GM15510 (cell line): ENCODE measurements around the gene CRTAC1.

Experiments
- POLR2A ChIP-seq: IDR thresholded peaks from 3 replicates; pipeline ENCODE4 v1.6.1; 2011; ENCODE audit warnings: borderline replicate concordance; ENCODE audit not compliant: insufficient read length; ENCODE audit errors: extremely low read depth

Gene CRTAC1

DNA sequence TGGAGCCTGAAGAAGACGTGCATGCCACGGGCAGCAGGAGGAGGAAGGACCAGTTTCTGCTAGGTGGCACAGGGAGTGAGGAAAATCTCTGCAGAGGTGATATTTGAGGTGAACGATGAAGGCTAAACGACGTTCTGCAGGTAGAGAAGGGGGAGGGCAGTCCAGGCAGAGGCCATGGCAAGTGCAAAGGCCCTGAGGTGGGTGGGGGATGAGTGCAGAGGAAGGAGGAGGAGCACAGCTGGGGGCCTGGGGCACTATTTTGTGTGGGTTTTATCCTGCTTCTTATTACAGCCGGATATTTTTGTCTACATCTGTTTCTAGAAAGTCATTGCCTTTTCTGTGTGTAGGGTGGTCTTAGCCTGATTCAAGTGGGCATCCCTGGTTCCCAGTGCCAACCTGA, 123.2 kb downstream of the CRTAC1 start:
- TF ChIP-seq POLR2A: no peak

DNA sequence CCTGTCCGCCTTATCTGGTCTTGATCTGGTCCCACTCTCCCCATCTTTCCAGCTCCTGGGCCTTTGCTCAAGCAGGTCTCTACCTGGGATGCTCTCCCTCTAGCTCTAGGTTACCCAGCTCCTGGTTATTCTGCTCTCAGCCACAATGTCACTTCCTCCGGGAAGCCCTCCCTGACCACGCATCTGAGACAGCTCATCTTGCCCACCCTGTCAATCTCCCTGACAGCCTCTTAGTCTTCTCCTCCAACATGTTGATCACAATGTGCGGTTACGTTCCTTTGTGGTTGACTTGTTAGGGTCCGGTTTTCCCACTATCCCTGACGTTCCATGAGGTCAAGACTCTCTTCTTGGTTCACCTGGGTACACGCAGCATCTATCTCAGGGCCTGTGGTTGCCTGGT, 125.1 kb downstream of the CRTAC1 start:
- TF ChIP-seq POLR2A: no peak

DNA sequence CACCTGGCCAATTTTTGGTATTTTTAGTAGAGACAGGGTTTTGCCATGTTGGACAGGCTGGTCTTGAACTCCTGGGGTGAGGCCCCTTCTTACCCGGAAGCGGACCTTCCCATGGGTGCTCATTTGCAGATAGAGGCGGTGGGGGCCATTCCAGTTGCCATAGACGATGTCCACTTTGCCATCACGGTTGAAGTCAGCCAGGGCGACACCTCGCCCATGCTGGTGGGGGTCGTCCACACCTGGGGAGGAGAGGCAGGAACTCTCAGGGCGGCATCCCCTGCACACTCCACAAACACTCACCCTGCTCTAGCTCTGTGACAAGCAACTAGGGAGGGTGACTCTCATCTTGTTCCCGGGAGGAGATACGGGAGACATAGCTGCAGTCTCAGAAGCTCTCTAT, 125.8 kb downstream of the CRTAC1 start:
- TF ChIP-seq POLR2A: no peak

DNA sequence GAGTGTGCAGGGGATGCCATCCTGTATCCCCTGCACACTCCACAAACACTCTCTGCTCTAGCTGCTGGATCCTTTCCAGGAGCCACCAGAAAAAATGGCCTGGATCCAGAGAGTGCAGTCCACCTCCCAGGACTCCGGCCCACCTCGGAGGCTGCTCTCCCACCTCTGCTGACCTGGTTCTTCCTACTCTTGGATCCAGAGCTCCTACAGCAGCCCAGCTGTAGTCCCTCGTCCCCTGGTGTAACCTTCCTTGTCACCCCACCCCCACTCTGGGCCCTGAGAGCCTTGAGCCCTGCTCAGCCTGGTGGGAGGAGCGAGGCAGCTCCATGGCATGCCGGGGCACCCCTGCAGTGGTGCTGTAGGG, 126.4 kb downstream of the CRTAC1 start:
- TF ChIP-seq POLR2A: no peak

DNA sequence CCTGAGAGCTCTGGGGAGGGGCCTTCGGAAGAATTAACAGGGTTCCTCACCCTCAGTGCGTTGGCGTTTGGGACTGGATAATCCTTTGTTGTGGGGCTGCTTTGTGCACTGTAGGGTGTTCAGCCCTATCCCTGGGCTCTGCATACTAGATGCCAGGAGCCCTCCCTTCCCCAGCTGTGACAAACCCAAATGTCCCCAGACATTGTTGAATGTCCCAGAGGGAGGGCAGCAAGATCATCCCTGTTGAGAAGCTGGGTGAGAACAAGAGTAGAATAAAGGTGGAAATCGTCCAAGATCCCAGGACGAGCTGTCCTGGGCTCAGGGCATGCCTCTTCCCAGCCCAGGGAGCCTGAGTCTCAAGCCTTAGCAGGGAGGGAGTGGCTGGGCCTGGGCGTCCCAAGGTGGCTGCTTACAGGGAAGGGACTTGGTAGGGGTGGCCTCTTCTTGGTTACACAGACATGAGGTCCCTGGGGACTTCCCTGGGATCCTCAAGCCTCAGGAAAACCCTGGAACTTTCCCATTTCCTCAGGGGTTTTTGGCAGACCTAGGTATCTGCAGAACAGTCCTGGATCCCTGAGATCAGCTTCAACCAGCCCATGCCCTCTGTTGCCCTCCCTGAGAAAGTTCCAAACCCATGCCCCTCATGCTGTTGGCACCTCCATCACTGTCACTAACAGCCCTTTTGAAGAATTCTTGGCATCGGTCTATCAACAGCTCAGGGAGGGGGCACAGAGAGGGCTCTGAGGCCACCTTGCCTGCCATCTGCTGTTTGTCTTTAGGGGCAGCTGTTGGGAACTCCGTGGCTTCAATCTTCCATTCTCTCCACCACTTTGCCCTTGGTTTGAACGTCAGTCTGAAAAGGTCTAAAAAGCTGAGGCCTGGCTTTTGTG, 127.0 kb downstream of the CRTAC1 start:
- no peak for TF ChIP-seq POLR2A

DNA sequence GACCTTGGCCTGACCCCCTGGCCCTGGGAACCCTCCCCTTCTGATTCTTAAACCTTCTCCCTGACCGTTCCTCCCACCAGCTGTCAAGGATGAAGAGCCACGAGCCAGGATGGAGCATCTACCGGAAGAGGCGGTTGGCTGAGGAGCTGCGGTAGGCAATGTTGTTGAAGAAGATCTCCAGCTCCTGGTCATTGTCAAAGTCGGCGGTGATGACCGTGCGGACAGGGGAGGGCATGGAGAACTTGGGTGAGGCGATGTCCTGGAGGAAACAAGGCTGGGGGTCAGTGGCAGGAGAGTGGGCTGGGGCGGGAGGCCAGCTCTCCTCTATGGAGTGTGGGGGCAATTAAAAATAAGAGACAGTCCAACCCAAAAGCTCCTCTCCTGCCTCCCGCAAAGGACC, 129.0 kb downstream of the CRTAC1 start:
- TF ChIP-seq POLR2A: no peak

DNA sequence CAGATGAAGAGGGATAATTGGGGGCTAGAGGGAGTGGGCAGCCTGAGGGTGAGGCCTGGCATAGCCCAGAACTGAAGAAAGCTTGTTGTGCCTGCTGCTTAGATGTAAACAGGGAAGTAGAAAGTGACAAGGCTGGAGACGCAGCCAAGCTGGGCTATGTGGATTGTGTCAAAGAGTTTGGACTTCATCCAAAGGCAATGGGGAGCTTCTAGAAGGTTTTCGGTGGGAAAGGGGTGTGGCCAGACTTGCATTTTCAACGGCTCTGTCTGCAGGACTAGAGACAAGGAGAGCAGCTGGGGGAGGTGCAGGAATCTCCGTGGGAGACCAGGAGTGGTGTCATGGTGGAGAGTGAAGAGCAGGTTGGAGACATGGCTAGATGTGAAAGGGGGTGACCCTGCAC, 132.0 kb downstream of the CRTAC1 start:
- TF ChIP-seq POLR2A: no peak

DNA sequence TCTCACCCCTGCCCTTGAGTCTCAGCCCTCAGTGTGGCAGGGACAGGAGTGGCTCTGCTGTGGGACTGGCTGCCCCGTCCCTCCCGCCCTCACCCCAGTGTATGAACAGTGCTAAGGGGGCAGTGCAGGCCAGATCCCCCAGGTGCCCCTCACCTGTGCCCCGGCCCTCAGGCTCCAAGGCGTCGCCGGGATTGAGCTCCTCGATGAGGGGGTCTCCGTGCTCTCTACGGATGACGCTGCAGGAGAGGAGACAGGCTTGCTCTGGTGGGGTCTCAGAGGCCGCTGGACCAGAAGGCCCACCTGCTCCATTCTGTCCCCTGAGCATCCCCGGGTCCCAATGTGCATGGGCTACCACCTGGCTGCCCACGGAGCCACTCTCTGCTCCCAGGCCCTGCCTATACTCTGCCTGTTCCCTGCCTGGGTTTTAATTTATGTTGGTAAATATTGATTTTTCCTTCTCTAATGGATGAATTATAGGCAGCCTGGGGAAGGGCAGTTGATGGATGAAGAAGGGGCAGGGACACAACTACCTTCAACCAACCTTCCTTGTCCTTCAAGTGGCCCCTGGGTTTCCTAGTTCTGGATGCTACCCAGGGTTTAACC, 133.6 kb downstream of the CRTAC1 start:
- TF ChIP-seq POLR2A: no peak

DNA sequence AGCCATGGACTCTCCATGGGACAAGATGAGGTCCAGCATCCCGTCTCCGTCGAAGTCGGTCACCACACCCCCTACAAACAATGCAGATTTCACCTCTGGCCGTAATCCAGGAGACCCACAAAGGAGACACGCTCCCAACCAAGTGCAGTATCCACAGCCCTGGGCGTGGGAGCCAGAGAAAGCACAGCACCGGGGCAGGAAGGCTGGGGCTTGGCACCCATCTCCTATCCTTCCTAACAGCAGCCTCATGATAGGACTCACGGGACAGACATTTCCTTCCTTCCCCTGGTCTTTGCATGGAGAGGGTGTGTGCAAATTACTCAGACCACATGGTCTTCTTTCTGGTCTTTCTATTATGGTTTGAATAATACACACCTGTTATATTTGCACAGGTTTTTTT, 134.5 kb downstream of the CRTAC1 start:
- TF ChIP-seq POLR2A: no peak

DNA sequence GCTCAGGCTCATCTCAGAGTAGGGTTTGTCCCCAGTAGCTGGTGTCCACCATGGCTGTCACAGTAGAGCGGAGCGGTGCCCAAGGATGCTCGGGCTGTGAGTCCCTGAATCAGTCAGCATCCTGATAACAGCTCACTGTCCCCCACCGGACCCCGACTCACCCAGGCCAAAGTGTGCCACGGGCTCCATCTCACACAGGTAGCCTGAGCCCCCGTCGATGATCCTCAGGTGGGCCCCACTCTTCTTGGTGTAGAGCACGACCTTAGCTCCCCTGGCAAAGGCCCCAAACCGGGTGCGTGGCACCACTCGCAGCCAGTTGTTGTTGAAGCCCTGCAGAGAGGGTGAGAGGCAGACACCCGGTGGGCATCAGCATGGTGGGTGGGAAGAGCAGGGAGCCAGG, 135.3 kb downstream of the CRTAC1 start:
- TF ChIP-seq POLR2A: no peak

DNA sequence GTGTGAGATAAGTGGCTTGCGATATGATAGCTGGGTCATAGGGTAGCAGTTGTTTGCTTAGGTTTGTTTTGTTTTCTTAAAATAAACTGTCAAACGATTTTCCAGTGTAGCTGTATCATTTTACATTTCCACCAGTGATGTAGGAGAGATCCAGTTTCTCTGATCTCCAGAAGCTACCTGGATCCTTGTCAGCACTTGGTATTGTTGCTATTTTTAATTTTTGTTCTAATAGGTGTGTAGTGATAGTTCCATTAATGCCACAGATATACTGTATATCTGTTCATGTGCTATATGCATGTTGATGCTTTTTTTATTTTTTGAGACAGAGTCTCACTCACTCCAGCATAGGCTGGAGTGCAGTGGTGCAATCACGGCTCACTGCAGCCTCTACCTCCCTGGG, 136.3 kb downstream of the CRTAC1 start:
- TF ChIP-seq POLR2A: no peak

DNA sequence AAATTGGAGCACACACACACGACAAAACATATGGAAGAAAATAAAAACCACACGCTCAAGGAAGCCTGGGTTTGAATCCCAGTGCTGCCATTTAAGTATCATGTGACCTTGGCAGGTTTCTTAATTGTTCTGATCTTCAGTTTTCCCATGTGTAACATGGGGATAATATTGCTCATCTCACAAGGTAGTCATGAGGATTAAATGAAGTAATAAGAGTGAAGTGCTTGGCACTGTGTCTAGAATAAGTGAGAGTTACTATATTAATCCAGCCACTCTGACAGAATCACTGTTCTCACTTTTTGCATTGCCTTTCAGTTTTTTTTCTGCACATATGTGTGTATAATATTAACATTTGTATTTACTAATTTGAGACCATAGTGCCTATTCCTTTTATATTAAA, 137.5 kb downstream of the CRTAC1 start:
- no peak for TF ChIP-seq POLR2A

DNA sequence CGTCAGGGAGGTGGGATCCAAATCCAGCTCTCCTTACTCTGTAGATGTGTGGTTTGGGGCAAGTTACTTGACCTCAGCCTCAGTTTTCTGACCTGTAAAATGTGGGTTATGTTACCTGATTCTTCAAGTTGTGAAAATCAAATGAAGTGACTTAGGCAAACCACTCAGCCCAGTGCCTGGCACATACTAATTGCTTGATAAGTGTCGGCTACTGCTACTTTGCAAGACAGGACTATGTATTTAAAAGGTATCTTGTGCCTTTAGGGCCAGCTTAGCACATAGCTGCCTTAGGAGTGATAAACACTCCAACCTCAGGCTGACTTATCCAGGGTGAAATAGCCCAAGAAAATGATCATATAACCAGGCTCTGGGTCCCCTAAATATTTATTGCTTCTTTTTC, 137.9 kb downstream of the CRTAC1 start:
- no peak for TF ChIP-seq POLR2A

DNA sequence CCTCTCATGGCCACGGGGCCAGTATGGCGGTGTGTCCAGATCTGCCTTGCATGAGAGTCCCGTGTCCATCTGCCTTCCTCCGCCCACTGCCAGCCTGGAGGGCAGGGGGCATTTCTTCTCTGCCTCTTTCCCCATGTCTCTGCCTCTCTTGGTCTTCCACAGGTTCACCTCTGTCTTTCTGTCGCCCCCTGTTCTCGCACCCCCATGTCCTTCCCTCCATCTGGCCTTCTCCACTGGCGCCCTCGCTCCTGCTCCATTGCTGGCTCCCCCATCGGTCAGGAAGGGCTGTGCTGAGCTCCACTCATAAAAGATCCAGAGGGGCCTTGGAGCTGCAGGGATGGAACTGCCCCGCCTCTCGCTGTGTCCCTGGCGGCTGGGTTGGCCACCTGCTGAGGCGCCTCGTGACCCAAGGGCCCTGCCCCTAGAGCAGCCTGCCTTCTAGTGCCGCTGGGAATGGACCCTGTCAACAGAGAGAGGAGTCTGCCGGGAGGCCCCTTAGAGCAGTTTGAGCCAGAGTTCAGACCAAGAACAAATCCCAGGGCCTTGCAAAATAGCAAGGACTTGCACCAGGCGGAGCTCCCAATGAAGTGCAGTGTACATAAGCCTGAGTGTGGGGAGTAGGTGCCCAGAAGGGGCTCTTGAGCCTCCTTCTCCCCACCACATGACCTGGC, 138.8 kb downstream of the CRTAC1 start:
- TF ChIP-seq POLR2A: no peak

DNA sequence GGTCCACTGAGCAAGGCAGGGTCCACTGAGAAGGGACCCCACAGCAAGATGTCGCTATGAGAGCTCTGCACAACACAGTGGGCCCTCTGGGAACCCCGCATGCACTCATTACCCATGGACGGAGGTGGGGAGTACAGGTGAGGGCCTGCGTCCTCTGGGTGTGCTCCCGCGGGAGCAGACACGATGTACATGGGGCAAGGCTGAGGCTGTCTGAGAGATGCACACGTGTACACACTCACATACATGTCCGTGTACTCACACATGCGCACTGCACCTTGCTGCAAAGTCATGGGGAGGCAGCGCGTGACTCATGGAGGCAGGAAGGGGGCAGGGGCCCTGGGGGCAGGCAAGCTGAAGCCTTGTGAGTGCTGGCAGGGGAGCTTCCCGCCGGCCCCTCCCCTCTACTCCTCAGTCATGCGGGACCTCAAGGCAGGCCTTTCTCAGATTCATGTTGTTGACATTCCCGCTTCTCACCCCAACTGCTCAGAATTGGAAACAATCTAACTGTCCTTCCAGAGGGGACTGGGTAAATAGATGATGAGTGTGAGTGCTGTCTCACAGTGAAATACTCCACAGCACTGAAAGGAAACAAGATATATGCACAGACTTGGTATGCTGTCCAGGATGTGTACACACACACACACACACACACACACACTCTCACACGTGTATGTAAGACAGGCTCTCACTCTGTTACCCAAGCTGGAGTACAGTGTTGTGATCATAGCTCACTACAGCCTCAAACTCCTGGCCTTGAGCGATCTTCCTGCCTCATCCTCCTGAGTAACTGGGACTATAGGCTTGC, 140.8 kb downstream of the CRTAC1 start:
- TF ChIP-seq POLR2A: no peak
